ENCODE results near the gene FSTL1.

GRCh38 chr3:120488296-120488695, 37.5 kb upstream of the FSTL1 start:
- TF ChIP-seq EP300 (IDR thresholded peaks at IDR 0.05; ENCODE audit: borderline replicate concordance in 1 of 2, low read depth in 1 of 2, low read length in 1 of 2) = no peak
- TF ChIP-seq PBX3 (IDR thresholded peaks at IDR 0.05) = no peak
- TF ChIP-seq, protein P1, sequence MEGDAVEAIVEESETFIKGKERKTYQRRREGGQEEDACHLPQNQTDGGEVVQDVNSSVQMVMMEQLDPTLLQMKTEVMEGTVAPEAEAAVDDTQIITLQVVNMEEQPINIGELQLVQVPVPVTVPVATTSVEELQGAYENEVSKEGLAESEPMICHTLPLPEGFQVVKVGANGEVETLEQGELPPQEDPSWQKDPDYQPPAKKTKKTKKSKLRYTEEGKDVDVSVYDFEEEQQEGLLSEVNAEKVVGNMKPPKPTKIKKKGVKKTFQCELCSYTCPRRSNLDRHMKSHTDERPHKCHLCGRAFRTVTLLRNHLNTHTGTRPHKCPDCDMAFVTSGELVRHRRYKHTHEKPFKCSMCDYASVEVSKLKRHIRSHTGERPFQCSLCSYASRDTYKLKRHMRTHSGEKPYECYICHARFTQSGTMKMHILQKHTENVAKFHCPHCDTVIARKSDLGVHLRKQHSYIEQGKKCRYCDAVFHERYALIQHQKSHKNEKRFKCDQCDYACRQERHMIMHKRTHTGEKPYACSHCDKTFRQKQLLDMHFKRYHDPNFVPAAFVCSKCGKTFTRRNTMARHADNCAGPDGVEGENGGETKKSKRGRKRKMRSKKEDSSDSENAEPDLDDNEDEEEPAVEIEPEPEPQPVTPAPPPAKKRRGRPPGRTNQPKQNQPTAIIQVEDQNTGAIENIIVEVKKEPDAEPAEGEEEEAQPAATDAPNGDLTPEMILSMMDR (IDR thresholded peaks at IDR 0.05) = no peak

Measured in SK-N-SH (cell line).